DMS53 (cell line): Measurements from ENCODE around the gene ACOT7.
"Not testable (repeated sequence)": the region's sequence is repeated elsewhere in the genome, so short reads cannot be mapped to it uniquely, and the experiment has no call there.

Source experiments
- DNase-seq: peaks from one replicate; lab custom pipeline; 2025; lab: John Stamatoyannopoulos, UW

ACOT7 gene

GRCh38 chr1:6310116-6310848, 83.3 kb downstream of the ACOT7 start:
- no peak for DNase-seq

GRCh38 chr1:6309564-6309963, 84.0 kb downstream of the ACOT7 start:
- DNase-seq, result no peak

GRCh38 chr1:6308449-6308848, 85.1 kb downstream of the ACOT7 start:
- DNase-seq, result no peak

- not testable (repeated sequence) for DNase-seq
Measured at GRCh38 chr1:6307682-6308081, 85.9 kb downstream of the ACOT7 start.

- DNase-seq, result no peak
Measured at GRCh38 chr1:6307099-6307498, 86.5 kb downstream of the ACOT7 start.

- no peak for DNase-seq
Measured at GRCh38 chr1:6303397-6304012, 90.1 kb downstream of the ACOT7 start.

- DNase-seq, result no peak
Measured at GRCh38 chr1:6302568-6302967, 91.0 kb downstream of the ACOT7 start.

- DNase-seq, result no peak
Measured at GRCh38 chr1:6301526-6301925, 92.0 kb downstream of the ACOT7 start.

GRCh38 chr1:6300342-6301048, 93.1 kb downstream of the ACOT7 start:
- DNase-seq, result no peak

- DNase-seq, result no peak
Measured at GRCh38 chr1:6299557-6300165, 93.9 kb downstream of the ACOT7 start.

GRCh38 chr1:6298940-6299465, 94.6 kb downstream of the ACOT7 start:
- no peak for DNase-seq

GRCh38 chr1:6298530-6298929, 95.0 kb downstream of the ACOT7 start:
- no peak for DNase-seq

- no peak for DNase-seq
Measured at GRCh38 chr1:6295910-6296309, 97.7 kb downstream of the ACOT7 start.

- DNase-seq, result no peak
Measured at GRCh38 chr1:6294890-6295556, 98.5 kb downstream of the ACOT7 start.

- DNase-seq, result no peak
Measured at GRCh38 chr1:6294080-6294889, 99.3 kb downstream of the ACOT7 start.

- no peak for DNase-seq
Measured at GRCh38 chr1:6292102-6292501, 101.5 kb downstream of the ACOT7 start.

GRCh38 chr1:6288665-6289064, 104.9 kb downstream of the ACOT7 start:
- DNase-seq, result no peak

- DNase-seq, result no peak
Measured at GRCh38 chr1:6288026-6288425, 105.5 kb downstream of the ACOT7 start.

- DNase-seq, result no peak
Measured at GRCh38 chr1:6287431-6287886, 106.1 kb downstream of the ACOT7 start.

GRCh38 chr1:6287029-6287428, 106.5 kb downstream of the ACOT7 start:
- DNase-seq, result no peak

- DNase-seq, result no peak
Measured at GRCh38 chr1:6286266-6286665, 107.3 kb downstream of the ACOT7 start.
